Choroid plexus epithelial cell (primary cell): Measurements from ENCODE around the gene PTPRG.
A peak's percentile ranks its signal among the peaks of the same experiment; 100 is the strongest.

Source experiments
- DNase-seq: peaks from one replicate; pipeline ENCODE4 v3.0.0-alpha.2; 2010; ENCODE audit warnings: low read depth
- H3K4me3 ChIP-seq: 2 replicates; pipeline ENCODE4 v1.5.1; 2011; ENCODE audit warnings: low read depth, mild to moderate bottlenecking, control low read depth, low read length, moderate library complexity
- TF ChIP-seq, protein P1 (sequence below): conservative IDR thresholded peaks from 2 replicates; pipeline ENCODE4 v1.5.1; 2011; ENCODE audit warnings: low read depth, mild to moderate bottlenecking, control low read depth, inconsistent platforms, low read length, moderate library complexity

The PTPRG gene

DNA sequence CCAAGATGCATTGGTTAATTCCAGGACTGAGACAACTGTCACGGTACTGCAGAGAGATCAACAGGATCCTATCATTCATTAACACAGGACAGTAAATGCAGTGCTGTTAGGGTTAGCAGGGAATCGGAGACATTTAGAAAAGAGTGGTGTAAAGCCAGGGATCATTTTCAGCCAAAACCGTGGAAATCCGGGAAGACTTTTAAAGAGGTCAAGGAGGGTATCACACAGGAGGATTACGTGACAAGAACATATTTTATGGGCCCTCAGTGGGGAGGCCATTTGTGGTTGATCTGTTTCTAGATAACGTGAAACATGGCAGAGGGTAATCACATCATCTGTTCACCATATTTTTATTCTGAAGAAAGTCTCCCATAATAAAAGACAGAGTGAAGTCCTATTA, 216.1 kb downstream of the PTPRG start:
- no peak overlapping the region for H3K4me3 ChIP-seq
- TF ChIP-seq, protein P1, sequence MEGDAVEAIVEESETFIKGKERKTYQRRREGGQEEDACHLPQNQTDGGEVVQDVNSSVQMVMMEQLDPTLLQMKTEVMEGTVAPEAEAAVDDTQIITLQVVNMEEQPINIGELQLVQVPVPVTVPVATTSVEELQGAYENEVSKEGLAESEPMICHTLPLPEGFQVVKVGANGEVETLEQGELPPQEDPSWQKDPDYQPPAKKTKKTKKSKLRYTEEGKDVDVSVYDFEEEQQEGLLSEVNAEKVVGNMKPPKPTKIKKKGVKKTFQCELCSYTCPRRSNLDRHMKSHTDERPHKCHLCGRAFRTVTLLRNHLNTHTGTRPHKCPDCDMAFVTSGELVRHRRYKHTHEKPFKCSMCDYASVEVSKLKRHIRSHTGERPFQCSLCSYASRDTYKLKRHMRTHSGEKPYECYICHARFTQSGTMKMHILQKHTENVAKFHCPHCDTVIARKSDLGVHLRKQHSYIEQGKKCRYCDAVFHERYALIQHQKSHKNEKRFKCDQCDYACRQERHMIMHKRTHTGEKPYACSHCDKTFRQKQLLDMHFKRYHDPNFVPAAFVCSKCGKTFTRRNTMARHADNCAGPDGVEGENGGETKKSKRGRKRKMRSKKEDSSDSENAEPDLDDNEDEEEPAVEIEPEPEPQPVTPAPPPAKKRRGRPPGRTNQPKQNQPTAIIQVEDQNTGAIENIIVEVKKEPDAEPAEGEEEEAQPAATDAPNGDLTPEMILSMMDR = no peak
- DNase-seq = no peak

DNA sequence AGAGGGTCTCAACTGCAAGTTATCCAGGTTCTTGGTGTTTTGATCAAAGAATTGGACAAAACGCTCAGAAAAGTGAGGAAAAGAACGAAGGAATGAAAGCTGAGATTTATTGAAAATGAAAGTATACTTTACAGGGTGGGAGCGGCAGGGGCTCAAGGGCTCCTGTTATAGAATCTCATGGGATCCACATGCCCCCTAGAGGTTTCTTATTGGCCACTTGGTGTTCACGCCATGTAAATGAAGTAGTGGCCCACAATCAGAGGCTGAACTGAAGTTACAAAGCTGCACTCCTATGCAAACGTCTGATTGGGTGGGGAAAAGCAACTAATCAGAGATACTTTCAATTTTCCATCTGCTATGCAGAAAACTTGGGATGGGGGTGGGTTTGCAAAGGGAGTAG, 216.7 kb downstream of the PTPRG start:
- H3K4me3 ChIP-seq = no peak overlapping the region
- TF ChIP-seq, protein P1 = no peak

DNA sequence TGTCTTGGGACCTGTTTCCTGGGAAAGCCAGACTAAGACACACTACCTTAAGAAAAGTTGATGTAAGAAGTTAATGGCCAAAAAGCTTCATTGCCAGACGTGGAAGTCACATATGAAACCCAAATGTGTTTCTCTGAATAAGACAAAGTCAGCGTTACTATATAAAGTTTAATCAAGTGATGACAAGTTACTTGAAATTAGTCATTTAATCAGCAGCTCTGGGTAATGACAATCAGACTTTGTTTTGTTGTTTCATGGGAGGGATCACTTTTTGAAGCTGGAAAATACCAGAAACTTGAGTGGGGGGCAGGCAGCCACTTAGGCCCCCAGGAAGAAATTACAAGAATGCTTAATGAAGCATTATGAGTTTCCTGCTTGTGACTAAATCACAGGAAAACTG, 218.6 kb downstream of the PTPRG start:
- TF ChIP-seq, protein P1 = no peak
- DNase-seq = no peak
- no peak overlapping the region for H3K4me3 ChIP-seq

More for the DNA sequence above, 216.7 kb downstream of the PTPRG start:
- DNase-seq = no peak

DNA sequence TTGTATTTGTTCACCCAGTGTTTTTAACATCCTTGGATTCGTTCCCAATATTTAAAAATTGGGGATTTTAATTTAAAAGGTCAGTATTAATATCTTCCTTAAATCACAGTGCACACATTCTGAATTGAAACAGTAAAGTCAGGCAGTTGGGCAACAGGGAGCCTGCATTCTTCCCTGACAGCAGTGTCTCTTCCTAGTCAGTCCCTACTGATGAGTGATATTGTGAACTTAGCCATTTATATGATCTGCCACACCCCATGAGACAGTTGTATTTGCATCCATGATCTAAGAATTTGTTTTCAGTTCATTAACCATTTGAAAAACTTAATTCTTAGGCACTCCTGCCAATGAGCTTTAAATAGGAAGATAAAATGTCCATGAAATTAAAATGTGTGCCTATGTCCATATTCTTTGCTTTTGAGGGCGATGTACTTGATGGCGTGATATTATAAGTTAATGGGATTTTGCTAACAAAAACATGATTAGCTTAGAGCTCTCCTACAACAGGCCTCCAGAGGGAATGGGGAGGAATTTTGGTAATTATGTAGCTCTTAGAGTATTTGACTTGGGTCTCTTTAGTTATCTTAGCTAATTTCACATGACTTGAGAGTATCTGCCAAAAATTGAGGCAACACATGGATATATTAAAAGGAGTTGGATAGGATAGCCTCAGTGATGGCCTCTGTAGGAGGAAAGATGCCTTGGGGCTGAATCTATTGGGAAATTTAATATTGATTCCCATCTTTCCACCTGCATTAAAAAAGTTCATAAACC, 219.3 kb downstream of the PTPRG start:
- TF ChIP-seq, protein P1 = no peak
- DNase-seq = no peak
- no peak overlapping the region for H3K4me3 ChIP-seq

DNA sequence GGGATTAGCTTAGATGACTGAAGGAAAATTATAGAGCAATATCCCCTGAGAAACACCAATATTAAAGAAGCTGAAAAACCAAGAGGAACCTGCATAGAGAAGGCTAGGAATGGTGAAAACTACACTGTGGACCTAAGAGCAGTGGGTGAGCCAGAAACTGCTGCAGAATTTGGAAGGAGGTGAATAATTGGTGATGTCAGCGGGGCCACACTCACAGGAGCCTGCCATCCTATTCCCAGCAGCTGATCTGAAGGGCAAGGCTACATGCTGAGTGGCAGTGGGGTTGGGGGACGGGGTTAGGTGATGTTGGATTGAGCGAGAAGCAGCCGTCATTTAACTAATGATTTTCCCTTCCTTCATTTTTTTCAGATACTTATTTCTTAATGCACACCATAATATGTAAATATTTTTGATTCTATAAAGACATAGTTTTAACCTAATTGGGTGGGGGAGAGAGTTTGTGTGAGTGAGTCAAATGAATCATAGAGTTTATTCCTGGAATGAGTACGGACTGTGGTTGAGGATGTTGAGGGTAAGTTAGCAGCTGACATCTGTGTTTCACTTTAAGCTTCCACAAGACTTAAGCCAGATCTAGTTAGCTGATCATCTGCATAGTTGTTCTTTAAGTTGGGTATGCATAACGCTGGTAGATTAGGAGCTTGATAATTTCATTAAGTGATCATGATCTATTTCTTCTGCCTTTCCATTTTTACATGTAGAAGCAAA, 222.8 kb downstream of the PTPRG start:
- DNase-seq = peak; percentile 81

DNA sequence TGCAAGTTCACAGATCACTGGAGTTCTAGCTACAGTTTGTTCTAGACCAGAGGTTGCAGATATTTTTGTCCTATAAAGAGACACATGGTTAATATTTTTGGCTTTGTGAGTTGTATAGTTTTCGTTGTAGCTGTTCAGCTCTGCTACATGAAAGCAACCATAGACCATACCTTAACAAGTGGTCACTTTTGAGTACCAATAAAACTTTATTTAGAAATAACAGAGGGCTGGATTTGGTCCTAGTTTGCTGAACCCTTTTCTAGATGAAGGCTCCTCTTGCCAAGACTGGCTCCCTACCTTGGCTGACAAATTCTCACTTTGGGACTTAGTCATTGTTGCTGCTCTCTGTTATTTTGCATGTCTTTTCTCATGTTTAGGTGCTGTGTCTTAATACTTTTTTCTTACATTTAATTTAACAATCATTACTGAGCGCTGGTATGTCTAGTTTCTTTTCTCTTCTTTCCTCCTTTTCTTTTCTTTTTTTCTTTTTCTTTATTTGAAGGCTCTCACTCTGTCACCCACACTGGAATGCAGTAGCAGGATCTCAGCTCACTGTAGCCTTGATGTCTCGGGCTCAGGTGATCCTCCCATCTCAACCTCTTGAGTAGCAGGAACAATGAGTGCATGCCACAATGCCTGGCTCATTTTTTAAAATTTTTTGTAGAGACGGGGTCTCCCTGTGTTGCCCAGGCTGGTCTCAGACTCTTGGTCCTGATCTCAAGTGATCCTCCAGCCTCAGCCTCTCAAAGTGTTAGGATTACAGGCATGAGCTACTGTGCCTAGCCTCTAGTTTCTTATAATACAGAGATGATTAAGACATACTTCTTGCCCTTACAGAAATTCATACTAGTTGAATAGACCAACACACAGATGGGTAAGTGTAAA, 227.5 kb downstream of the PTPRG start:
- H3K4me3 ChIP-seq = no peak overlapping the region
- TF ChIP-seq, protein P1 = no peak
- no peak for DNase-seq

More for the DNA sequence above, 222.8 kb downstream of the PTPRG start:
- TF ChIP-seq, protein P1 = no peak
- no peak overlapping the region for H3K4me3 ChIP-seq
